ENCODE results near the gene AQP3. TPM values are rescaled to one million over a fixed set of nuclear protein-coding genes. Genes with fewer than 3 reads are reported as not detected.

AQP3 gene
- polyA plus RNA-seq, 1 experiment: 0.47 TPM

- H3K36me3 ChIP-seq (ENCODE audit: control insufficient read depth, insufficient read depth, low read length): peaks cover 68% of the 10 kb centered on the region
- POLR2A ChIA-PET: no interaction called here
Observed at GRCh38 chr9:33467526-33467925, 20.1 kb upstream of the AQP3 start.

GRCh38 chr9:33466565-33467495, 19.4 kb upstream of the AQP3 start:
- ChIA-PET CTCF (interaction anchor here (0.6 to 8.1 kb wide), 40 partner anchors 9 to 497 kb away, joined by 3 to 70 read pairs (median 4); partner anchors contain the start of genes ANKRD18B, AQP3 and NFX1), POLR2A (no interaction called here)
- Histone ChIP-seq H3K4me3 (ENCODE audit: low read depth, low read length) (no peak overlapping the region), H3K36me3 (ENCODE audit: control insufficient read depth, insufficient read depth, low read length) (peaks cover 75% of the 10 kb centered on the region), H3K27me3 (ENCODE audit: control insufficient read depth, insufficient read depth, low read length) (no peaks in the 10 kb centered on the region)
- no peak for DNase-seq (ENCODE audit: low read depth)
- peak; percentile 99 for TF ChIP-seq CTCF (IDR thresholded peaks at IDR 0.05; ENCODE audit: insufficient read depth, low read depth, low read length)

More at GRCh38 chr9:33467526-33467925, 20.1 kb upstream of the AQP3 start:
- CTCF ChIA-PET: interaction anchor here (0.6 to 8.1 kb wide), 22 partner anchors 8 to 392 kb away, joined by 3 to 70 read pairs (median 5); partner anchors contain the start of genes AQP3 and NFX1
- H3K27me3 ChIP-seq (ENCODE audit: control insufficient read depth, insufficient read depth, low read length): no peaks in the 10 kb centered on the region
- TF ChIP-seq CTCF (IDR thresholded peaks at IDR 0.05; ENCODE audit: insufficient read depth, low read depth, low read length): no peak
- DNase-seq (ENCODE audit: low read depth): no peak
- H3K4me3 ChIP-seq (ENCODE audit: low read depth, low read length): no peak overlapping the region

GRCh38 chr9:33465596-33466564, 18.5 kb upstream of the AQP3 start:
- CTCF ChIA-PET: interaction anchor here (0.8 to 8.1 kb wide), 33 partner anchors 8 to 498 kb away, joined by 3 to 70 read pairs (median 5); partner anchors contain the start of genes ANKRD18B, AQP3, NFX1 and NOL6
- no peaks in the 10 kb centered on the region for H3K27me3 ChIP-seq (ENCODE audit: control insufficient read depth, insufficient read depth, low read length)
- POLR2A ChIA-PET: no interaction called here
- DNase-seq (ENCODE audit: low read depth): no peak
- H3K36me3 ChIP-seq (ENCODE audit: control insufficient read depth, insufficient read depth, low read length): peaks cover 73% of the 10 kb centered on the region
- TF ChIP-seq CTCF (IDR thresholded peaks at IDR 0.05; ENCODE audit: insufficient read depth, low read depth, low read length): no peak
- H3K4me3 ChIP-seq (ENCODE audit: low read depth, low read length): no peak overlapping the region

GRCh38 chr9:33465096-33465495, 17.7 kb upstream of the AQP3 start:
- POLR2A ChIA-PET: no interaction called here
- no peak for DNase-seq (ENCODE audit: low read depth)
- TF ChIP-seq CTCF (IDR thresholded peaks at IDR 0.05; ENCODE audit: insufficient read depth, low read depth, low read length): no peak
- Histone ChIP-seq H3K4me3 (ENCODE audit: low read depth, low read length) (no peak overlapping the region), H3K27me3 (ENCODE audit: control insufficient read depth, insufficient read depth, low read length) (no peaks in the 10 kb centered on the region), H3K36me3 (ENCODE audit: control insufficient read depth, insufficient read depth, low read length) (peaks cover 72% of the 10 kb centered on the region)
- CTCF ChIA-PET: interaction anchor here (1.4 to 8.1 kb wide), 4 partner anchors 9 to 61 kb away, joined by 3 to 70 read pairs (median 22); partner anchors contain the start of gene NOL6
